Measurements from ENCODE around the gene OGN.

OGN gene

DNA sequence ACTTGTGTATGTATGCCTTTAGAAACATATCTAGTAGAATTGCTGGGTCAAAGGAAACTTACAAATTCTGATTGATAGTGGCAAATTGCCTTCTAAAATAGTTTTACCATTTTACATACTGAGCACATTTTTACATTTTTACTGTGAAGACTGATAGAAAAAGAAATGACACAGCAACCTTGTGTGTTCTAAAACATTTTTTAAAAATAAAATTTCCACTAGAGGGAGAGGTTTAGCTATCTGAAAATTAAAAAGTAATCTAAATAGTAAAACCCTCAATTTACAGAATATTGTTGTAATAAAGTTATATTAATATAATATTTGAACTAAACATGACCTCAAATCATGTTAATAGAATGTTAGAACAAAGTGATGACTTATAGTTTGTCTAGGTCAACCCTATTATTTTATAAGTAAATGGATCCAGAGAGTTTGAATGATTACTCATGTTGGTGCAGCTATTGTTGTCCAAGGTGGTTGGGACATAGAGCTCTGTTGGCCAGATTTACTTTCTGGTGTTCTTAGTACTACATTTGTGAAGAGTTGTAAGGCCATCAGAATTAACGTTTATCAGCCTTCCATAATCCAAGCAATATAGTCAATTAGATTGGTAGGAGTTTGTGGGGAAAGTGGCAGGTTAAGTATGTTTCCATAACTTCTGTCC, 61.4 kb downstream of the OGN start:
- DNase-seq (ENCODE audit: low spot score) = peak; percentile 28

DNA sequence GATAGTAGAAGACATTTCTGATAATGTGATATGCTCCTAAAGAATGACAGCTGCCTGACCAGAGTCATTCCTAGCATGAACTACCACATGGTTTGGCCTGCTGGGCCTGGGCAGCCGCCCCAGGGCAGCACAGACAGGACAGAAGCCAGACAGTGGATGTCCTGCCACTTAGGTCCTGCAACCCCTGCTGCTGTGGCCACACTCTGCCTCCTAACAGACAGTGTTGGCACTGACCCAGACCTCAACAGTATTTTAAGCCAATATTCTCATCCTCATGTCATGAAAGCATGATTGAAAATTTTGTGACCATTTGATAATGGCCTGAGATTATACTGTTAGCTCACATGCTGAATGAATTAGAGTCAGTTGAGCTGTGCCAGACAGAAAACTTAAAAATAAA, 62.8 kb downstream of the OGN start:
- no peak for DNase-seq (ENCODE audit: low spot score)

GRCh38 chr9:92333282-92333634, 71.1 kb downstream of the OGN start:
- no peak for DNase-seq (ENCODE audit: low spot score)
